Activated CD4-positive, CD25-positive, alpha-beta regulatory T cell (primary cell): Measurements from ENCODE around the gene GDI2.

Experiments
- DNase-seq, 4 experiments: peaks; one replicate each; lab custom pipeline; 2025; lab: John Stamatoyannopoulos, UW

Gene GDI2

GRCh38 chr10:5741276-5741675 lies 72.0 kb downstream of the GDI2 start:
- DNase-seq = no peak

- no peak for DNase-seq
Measured at GRCh38 chr10:5738427-5738826, 74.8 kb downstream of the GDI2 start.

GRCh38 chr10:5737352-5737751 lies 75.9 kb downstream of the GDI2 start:
- no peak for DNase-seq

GRCh38 chr10:5736591-5736990 lies 76.6 kb downstream of the GDI2 start:
- no peak for DNase-seq

GRCh38 chr10:5735119-5735518 lies 78.1 kb downstream of the GDI2 start:
- no peak for DNase-seq

DNA sequence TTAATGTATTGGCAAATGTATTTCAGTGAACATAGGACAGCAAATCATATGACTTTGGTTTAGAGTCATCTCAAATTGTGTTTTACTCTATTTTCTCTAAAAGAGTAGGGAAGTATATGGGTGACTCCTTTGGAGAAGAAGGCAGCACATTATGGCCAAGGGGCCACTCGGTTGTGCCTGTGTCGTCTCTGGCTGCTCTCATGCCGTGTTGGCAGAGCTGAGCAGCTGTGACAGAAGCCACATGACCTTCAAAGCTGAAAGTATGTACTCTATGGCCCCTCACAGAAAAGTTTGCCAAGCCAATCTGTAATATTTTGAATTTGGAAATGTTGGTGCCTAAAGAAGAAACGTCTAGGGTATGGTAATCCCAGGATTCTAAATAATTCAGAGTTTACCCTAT lies 81.1 kb downstream of the GDI2 start:
- no peak for DNase-seq

DNA sequence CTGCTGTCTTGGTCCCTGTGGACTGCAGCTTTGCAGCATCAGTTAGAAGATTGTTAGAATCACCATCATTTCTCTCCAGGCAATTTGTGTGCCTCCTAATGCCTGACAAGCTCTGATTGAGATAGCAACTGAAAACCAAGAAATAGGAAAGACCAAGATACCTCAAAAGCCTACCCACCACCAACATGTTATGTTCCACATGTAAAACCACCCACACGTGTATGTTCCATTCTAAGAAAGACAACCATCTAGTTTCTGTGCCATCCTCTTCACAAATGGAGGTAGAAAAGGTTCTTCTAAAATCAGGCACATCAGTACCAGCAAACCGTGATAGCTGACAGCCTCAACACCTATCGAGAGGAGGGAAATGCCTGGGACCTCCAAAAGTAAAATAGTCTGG lies 81.7 kb downstream of the GDI2 start:
- no peak for DNase-seq

DNA sequence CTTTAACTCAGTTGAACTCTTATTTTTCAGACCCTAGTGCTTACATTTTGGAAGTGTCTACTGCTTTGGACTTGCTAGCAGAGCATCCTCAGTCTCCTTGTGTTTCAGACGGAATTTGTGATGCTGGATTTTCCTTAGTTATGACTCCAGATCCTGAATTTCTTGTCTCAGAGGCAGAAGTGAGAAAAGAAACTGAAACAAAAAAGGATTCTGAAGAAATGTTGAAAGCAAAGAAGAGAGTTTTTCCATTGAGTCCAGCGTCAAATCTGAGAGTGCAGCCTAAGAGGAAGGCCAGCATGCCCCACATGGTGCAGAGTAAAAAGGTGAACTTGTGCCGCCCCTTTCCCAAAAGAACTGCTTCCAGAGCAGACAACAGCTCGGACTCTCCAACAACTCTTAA lies 82.5 kb downstream of the GDI2 start:
- no peak for DNase-seq

- DNase-seq = no peak
Measured at GRCh38 chr10:5723692-5724091, 89.5 kb downstream of the GDI2 start.

DNA sequence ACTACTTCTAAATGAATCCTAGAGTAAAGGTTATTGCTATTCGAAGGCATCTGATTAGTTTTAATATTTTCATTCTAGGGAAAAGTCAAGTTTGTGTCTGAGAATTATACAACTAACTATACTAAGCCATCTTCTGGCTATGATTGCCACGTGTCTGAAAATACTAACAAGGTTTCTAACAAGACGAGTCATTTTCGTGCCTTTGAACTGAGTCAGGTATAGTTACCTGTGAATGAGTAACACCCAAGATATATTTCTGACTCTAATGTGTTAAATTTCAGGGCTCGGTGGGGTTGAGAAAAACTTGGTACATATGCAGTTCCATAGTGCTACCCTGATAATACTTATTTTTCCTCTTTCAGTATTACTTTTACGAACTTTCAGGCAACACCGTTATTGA lies 93.1 kb downstream of the GDI2 start:
- no peak for DNase-seq

DNA sequence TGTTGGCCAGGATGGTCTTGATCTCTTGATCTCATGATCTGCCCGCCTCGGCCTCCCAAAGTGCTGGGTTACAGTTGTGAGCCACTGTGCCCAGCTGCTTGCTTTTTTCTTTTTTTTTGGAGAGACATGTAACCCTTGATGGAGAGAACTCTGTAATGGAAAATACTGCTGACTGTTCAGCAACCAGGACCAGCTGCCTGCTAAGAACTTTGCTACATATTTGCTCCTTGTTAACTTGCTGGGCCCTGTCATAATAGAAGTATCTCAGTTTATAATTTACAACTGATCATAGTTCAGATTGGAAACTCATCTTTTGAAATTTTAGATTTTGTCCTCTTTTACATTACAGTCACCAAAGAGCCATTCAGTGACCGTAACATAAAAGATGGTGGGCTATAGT lies 93.7 kb downstream of the GDI2 start:
- no peak for DNase-seq
